ENCODE data around the gene PPEF1. TPM values are rescaled to one million over a fixed set of nuclear protein-coding genes. Genes with fewer than 3 reads are reported as not detected.
"Not testable (repeated sequence)": the region's sequence is repeated elsewhere in the genome, so short reads cannot be mapped to it uniquely, and the experiment has no call there.

PPEF1 gene
- total RNA-seq, 4 donors from 2014 or later, result 0.89 to 1.3 TPM; not detected in 2

DNA sequence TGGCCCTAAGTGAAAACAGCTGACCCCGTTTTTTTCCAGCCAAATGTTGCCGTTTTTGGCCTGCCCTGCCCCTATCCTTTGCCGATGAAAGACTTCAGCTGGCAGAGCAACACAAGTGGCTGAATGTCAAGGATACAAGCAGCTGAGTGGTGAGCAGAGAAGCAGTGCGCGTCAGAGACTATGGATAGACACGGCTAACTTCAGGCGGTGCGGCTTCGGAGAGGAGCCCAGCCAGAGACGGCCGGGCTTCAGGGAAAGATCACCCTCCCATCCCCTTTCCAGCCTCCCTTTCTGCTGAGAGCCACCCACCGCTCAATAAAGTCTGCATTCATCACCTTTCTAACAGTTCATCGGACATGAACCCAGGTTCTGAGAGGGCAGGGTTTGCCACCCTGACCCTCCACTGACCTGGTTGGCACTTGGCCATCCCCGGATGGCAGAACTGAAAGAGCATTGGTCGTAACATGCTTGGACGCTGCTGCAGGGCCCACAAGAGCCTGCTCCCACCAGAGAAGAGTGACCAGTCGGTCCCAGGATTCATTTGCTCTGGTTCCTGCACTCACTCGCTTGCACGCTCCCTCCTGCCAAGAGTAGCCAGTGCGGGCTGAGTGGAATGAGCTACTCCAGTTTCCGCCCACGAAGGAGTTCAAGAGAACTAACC lies 125.8 kb downstream of the PPEF1 start:
- Histone ChIP-seq H3K4me3 (peak overlapping the region in 1 of 2 donors; percentile 26), H3K4me1 (no peaks in the 10 kb centered on the region), H3K27me3 (no peaks in the 10 kb centered on the region), H3K9me3 (no peaks in the 10 kb centered on the region), H3K27ac (peak overlapping the region in 3 of 4 donors; percentile 46 to 49 (median 47)), H3K36me3 (no peaks in the 10 kb centered on the region)
- peak; percentile 63 for ATAC-seq
- WGBS, 2 donors (ENCODE audit: low coverage in 1 of 2), result 20 to 39% methylated on average over 4 to 5 of the region's 22 CpGs
- TF ChIP-seq POLR2A (IDR thresholded peaks at IDR 0.05), result no peak
- no peak for TF ChIP-seq POLR2AphosphoS5 (IDR thresholded peaks at IDR 0.05)
- TF ChIP-seq, protein P1, sequence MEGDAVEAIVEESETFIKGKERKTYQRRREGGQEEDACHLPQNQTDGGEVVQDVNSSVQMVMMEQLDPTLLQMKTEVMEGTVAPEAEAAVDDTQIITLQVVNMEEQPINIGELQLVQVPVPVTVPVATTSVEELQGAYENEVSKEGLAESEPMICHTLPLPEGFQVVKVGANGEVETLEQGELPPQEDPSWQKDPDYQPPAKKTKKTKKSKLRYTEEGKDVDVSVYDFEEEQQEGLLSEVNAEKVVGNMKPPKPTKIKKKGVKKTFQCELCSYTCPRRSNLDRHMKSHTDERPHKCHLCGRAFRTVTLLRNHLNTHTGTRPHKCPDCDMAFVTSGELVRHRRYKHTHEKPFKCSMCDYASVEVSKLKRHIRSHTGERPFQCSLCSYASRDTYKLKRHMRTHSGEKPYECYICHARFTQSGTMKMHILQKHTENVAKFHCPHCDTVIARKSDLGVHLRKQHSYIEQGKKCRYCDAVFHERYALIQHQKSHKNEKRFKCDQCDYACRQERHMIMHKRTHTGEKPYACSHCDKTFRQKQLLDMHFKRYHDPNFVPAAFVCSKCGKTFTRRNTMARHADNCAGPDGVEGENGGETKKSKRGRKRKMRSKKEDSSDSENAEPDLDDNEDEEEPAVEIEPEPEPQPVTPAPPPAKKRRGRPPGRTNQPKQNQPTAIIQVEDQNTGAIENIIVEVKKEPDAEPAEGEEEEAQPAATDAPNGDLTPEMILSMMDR (IDR thresholded peaks at IDR 0.05), result no peak
- TF ChIP-seq EP300 (IDR thresholded peaks at IDR 0.05), result no peak

DNA sequence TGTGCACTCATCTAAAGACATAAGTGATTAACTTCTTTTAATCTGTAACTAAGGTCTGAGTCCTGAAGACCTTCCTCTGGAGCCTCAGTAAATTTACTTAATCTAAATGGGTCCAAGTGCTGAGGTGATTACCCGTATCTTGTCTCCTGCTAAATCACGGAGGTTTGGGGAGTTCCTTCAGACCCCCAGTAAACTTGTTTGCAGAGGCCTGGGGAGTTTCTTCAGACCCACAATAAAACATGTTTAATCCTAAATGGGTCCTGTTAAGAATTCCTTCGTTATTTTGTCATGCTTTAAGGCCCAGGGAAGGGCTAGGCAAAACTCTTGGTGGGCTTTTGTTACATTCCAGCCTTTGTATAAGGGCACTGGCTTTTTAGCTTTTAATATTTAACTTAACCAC lies 140.5 kb downstream of the PPEF1 start:
- not testable (repeated sequence) for H3K27ac ChIP-seq

DNA sequence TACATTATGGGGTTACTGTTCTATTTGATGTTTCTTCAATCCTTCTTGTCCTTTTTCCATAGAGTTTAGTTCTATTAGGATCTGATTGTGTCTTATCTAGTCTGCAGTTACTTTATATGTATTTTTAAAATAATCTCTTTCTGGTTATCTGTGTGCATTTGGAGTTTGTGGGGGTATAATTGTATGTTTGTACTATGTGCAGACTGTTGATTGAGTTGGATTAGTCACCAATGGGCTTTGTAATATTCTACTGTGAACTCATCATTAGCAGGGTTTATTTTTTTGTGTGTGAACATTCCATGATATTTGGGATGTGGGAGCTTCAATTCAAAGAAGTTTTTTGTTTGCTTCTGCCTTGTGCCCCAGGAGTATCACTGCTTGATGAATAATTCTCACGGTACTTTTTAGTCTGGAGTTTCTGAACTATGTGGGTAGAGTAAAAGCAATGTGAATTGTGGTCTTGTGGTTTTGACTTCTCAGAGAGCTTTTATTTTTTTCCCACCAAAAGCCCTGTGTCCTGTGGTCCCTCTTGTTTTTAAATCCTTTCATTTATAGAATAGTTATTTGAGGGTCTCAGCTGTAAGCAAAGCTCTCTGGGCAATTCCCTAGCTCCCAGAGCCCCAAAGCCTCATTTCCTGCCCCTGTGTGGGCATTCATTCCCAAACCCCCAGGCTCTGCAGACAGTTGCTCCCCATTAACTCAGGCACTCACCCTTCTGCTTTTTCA lies 148.6 kb downstream of the PPEF1 start:
- Histone ChIP-seq H3K9me3 (no peaks in the 10 kb centered on the region), H3K4me1 (no peaks in the 10 kb centered on the region), H3K27me3 (no peaks in the 10 kb centered on the region), H3K36me3 (no peaks in the 10 kb centered on the region), H3K27ac (no peak overlapping the region), H3K4me3 (no peak overlapping the region)
- ATAC-seq, result no peak
- 25 to 63% methylated on average over 1 of the region's 1 CpG for WGBS, 2 donors (ENCODE audit: low coverage in 1 of 2)
- TF ChIP-seq, protein P1 (IDR thresholded peaks at IDR 0.05), result no peak
- TF ChIP-seq EP300 (IDR thresholded peaks at IDR 0.05) (no peak), POLR2AphosphoS5 (IDR thresholded peaks at IDR 0.05) (no peak), POLR2A (IDR thresholded peaks at IDR 0.05) (no peak)

More for the DNA sequence above, 140.5 kb downstream of the PPEF1 start:
- not testable (repeated sequence) for H3K36me3 ChIP-seq, H3K4me3 ChIP-seq, H3K4me1 ChIP-seq, ATAC-seq, H3K27me3 ChIP-seq, H3K9me3 ChIP-seq
- 60 to 64% methylated on average over 1 to 2 of the region's 3 CpGs for WGBS, 2 donors (ENCODE audit: low coverage in 1 of 2)

DNA sequence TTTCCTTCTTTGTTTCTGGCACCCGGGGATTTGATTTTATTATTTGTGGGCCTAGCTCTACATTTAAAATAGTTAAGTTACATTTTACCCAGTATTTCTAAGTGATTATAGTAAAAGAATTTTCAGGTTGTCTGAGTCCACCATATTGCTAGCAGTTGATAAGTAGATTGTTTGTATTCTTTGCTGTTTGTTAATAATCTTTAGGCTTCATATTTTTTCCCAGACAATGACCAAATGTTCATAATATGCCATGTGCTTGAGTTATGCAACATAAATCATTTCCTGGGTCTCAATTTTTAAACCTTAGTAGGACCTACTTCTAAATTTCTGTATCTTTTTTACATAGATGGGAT lies 149.2 kb downstream of the PPEF1 start:
- ATAC-seq, result no peak
- no peaks in the 10 kb centered on the region for H3K27me3 ChIP-seq
- no peaks in the 10 kb centered on the region for H3K4me1 ChIP-seq
- TF ChIP-seq EP300 (IDR thresholded peaks at IDR 0.05) (no peak), POLR2A (IDR thresholded peaks at IDR 0.05) (no peak), POLR2AphosphoS5 (IDR thresholded peaks at IDR 0.05) (no peak)
- TF ChIP-seq, protein P1 (IDR thresholded peaks at IDR 0.05), result no peak
- no peak overlapping the region for H3K4me3 ChIP-seq
- no peaks in the 10 kb centered on the region for H3K9me3 ChIP-seq
- WGBS, 2 donors (ENCODE audit: low coverage in 1 of 2), result 90 to 100% methylated on average over 1 of the region's 1 CpG
- H3K27ac ChIP-seq, result no peak overlapping the region
- no peaks in the 10 kb centered on the region for H3K36me3 ChIP-seq

DNA sequence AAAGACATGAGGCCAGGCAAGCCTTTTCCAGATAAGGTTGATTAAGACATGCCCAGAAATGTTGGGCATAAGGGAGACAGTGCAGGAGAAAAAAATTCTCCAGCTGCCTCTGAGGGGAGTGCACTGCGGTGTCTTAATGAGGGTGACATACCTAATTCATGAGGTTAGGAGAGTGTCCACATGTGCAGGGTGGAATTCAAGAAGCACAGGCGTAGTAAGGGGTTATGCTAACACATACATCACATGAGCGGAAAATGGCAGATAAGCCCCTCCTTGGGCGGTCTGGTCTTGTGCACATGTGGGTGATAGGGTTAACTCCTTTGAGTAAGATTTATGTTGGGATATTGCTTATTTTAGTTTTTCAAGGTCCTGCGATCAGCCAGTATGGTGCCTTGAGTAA lies 154.1 kb downstream of the PPEF1 start:
- no peak overlapping the region for H3K27ac ChIP-seq
- WGBS, 2 donors (ENCODE audit: low coverage in 1 of 2), result 80 to 100% methylated on average over 1 to 5 of the region's 5 CpGs
- no peaks in the 10 kb centered on the region for H3K27me3 ChIP-seq
- no peaks in the 10 kb centered on the region for H3K9me3 ChIP-seq
- H3K4me3 ChIP-seq, result no peak overlapping the region
- ATAC-seq, result no peak
- H3K4me1 ChIP-seq, result no peaks in the 10 kb centered on the region
- TF ChIP-seq EP300 (IDR thresholded peaks at IDR 0.05) (no peak), POLR2AphosphoS5 (IDR thresholded peaks at IDR 0.05) (no peak), POLR2A (IDR thresholded peaks at IDR 0.05) (no peak)
- no peaks in the 10 kb centered on the region for H3K36me3 ChIP-seq

All from gastroesophageal sphincter (tissue), 4 donors.